ENCODE data around the gene SHISAL1. TPM values are rescaled to one million over a fixed set of nuclear protein-coding genes. Genes with fewer than 3 reads are reported as not detected.

The SHISAL1 gene
- total and polyA plus RNA-seq, 10 donors = 0.10 to 0.47 (median 0.22) TPM

GRCh38 chr22:44267856-44268255, 44.9 kb downstream of the SHISAL1 start:
- H3K9me3 ChIP-seq = no peaks in the 10 kb centered on the region
- peaks cover 0 to 10% (median 0%) of the 10 kb centered on the region in 7 donors for H3K27me3 ChIP-seq (replicated peaks in 1 of 7)
- H3K4me3 ChIP-seq = no peak overlapping the region
- no peak for TF ChIP-seq POLR2A (IDR thresholded peaks at IDR 0.05)
- no peak for TF ChIP-seq CTCF (IDR thresholded peaks at IDR 0.05 in 8 of 11, conservative IDR thresholded peaks at IDR 0.05 in 3 of 11)
- TF ChIP-seq POLR2AphosphoS5 (IDR thresholded peaks at IDR 0.05) = no peak
- no peaks in the 10 kb centered on the region for H3K4me1 ChIP-seq
- H3K36me3 ChIP-seq = no peaks in the 10 kb centered on the region
- DNase-seq = no peak
- intact Hi-C loops (cut with DNase I; ENCODE audit: low total_unique reads) = no loop called here
- no peak overlapping the region for H3K27ac ChIP-seq
- 79 to 91% (median 81%) methylated on average over 5 of the region's 5 CpGs for WGBS, 5 donors

- TF ChIP-seq POLR2A (IDR thresholded peaks at IDR 0.05) (no peak), CTCF (IDR thresholded peaks at IDR 0.05 in 8 of 11, conservative IDR thresholded peaks at IDR 0.05 in 3 of 11) (no peak), POLR2AphosphoS5 (IDR thresholded peaks at IDR 0.05) (no peak)
- intact Hi-C loops (cut with DNase I; ENCODE audit: low total_unique reads) = no loop called here
- Histone ChIP-seq H3K4me3 (no peak overlapping the region), H3K36me3 (no peaks in the 10 kb centered on the region), H3K27ac (no peak overlapping the region), H3K27me3 (replicated peaks in 1 of 7) (peaks cover 0 to 10% (median 0%) of the 10 kb centered on the region in 7 donors), H3K4me1 (no peaks in the 10 kb centered on the region), H3K9me3 (no peaks in the 10 kb centered on the region)
- WGBS, 5 donors = 81 to 87% (median 84%) methylated on average over 24 to 26 of the region's 26 CpGs
- peak; percentile 59 for DNase-seq
These were observed 45.7 kb downstream of the SHISAL1 start for GRCh38 chr22:44266796-44267760.

GRCh38 chr22:44263547-44263946, 49.2 kb downstream of the SHISAL1 start:
- 71 to 95% (median 92%) methylated on average over 4 to 6 of the region's 6 CpGs for WGBS, 5 donors
- Histone ChIP-seq H3K4me3 (no peak overlapping the region), H3K36me3 (no peaks in the 10 kb centered on the region), H3K4me1 (no peaks in the 10 kb centered on the region), H3K27me3 (replicated peaks in 1 of 7) (peaks cover 0 to 10% (median 0%) of the 10 kb centered on the region in 7 donors), H3K9me3 (no peaks in the 10 kb centered on the region), H3K27ac (no peak overlapping the region)
- peak; percentile 56 for DNase-seq
- TF ChIP-seq POLR2A (IDR thresholded peaks at IDR 0.05) = no peak
- no peak for TF ChIP-seq POLR2AphosphoS5 (IDR thresholded peaks at IDR 0.05)
- TF ChIP-seq CTCF (IDR thresholded peaks at IDR 0.05 in 8 of 11, conservative IDR thresholded peaks at IDR 0.05 in 3 of 11) = no peak
- intact Hi-C loops (cut with DNase I; ENCODE audit: low total_unique reads) = no loop called here

- no peaks in the 10 kb centered on the region for H3K9me3 ChIP-seq
- H3K4me1 ChIP-seq = no peaks in the 10 kb centered on the region
- no peaks in the 10 kb centered on the region for H3K36me3 ChIP-seq
- H3K4me3 ChIP-seq = no peak overlapping the region
- peak; percentile 52 for DNase-seq
- no peak for TF ChIP-seq POLR2A (IDR thresholded peaks at IDR 0.05)
- no peak for TF ChIP-seq POLR2AphosphoS5 (IDR thresholded peaks at IDR 0.05)
- TF ChIP-seq CTCF (IDR thresholded peaks at IDR 0.05 in 8 of 11, conservative IDR thresholded peaks at IDR 0.05 in 3 of 11) = no peak
- H3K27me3 ChIP-seq (replicated peaks in 1 of 7) = peaks cover 0 to 16% (median 0%) of the 10 kb centered on the region in 7 donors
- no peak overlapping the region for H3K27ac ChIP-seq
- intact Hi-C loops (cut with DNase I; ENCODE audit: low total_unique reads) = no loop called here
- 80 to 90% (median 84%) methylated on average over 6 to 12 of the region's 12 CpGs for WGBS, 5 donors
These were observed 50.7 kb downstream of the SHISAL1 start for GRCh38 chr22:44261861-44262595.
